ENCODE measurements around the gene C1QTNF1. TPM values are rescaled to one million over a fixed set of nuclear protein-coding genes. Genes with fewer than 3 reads are reported as not detected.

Gene C1QTNF1
- total RNA-seq, 1 experiment from 2014 or later = 18.6 TPM

DNA sequence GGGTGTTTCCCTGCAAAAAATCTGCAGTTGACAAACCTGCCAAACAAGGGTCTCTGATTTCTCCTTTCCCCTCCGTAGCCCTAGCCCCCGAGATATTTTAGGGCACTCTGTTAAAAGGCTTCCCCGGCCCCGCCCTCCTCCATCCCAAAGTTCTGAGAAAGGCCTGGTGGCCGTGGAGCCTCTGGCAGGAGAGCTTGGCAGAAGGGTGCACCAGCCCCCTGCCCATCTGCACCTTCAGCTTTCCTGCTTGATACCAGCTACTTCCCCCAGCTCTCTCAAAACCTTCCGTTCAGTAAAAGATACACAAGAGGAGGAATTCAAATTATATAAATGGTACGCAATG is 13.7 kb upstream of the C1QTNF1 start:
- Histone ChIP-seq H3K36me3 (ENCODE audit: low read depth, low read length) (peaks cover 7% of the 10 kb centered on the region), H4K20me1 (ENCODE audit: low read length) (peaks cover 18% of the 10 kb centered on the region), H3K27ac (ENCODE audit: low read length) (peak overlapping the region; percentile 72), H3K4me2 (ENCODE audit: low read length) (peak overlapping the region; percentile 99), H2AFZ (ENCODE audit: low read length) (peak overlapping the region; percentile 94), H3F3A (ENCODE audit: low read length, unreplicated experiment) (peaks cover 8% of the 10 kb centered on the region), H3K27me3 (ENCODE audit: low read length) (no peaks in the 10 kb centered on the region), H3K4me3 (ENCODE audit: low read length) (peak overlapping the region; percentile 95; the same call in 1 of the 2 replicates), H3K9me3 (ENCODE audit: low read length) (peaks cover 30% of the 10 kb centered on the region), H3K79me2 (ENCODE audit: low read length) (peaks cover 48% of the 10 kb centered on the region), H3K9ac (ENCODE audit: low read length) (peak overlapping the region; percentile 93), H3K4me1 (ENCODE audit: insufficient read depth, low read length) (peaks cover 63% of the 10 kb centered on the region), H3K9me2 (replicated peaks; ENCODE audit: low read length) (no peaks in the 10 kb centered on the region)
- ATAC-seq = no peak
- BruUV-seq (replicated peaks) = no TSS peak
- CTCF ChIA-PET = no interaction called here
- intact Hi-C loops (cut with micrococcal nuclease) = no loop called here
- POLR2A ChIA-PET (ENCODE audit: unreplicated experiment) = interaction anchor here (0.8 kb wide), 1 partner anchor 14 kb away, joined by 4 read pairs; no protein-coding TSS in a partner anchor
- DNase-seq = no peak
- no peak for TF ChIP-seq EZH2 (IDR thresholded peaks at IDR 0.05; ENCODE audit: low read length, unreplicated experiment)
- TF ChIP-seq, protein P1, sequence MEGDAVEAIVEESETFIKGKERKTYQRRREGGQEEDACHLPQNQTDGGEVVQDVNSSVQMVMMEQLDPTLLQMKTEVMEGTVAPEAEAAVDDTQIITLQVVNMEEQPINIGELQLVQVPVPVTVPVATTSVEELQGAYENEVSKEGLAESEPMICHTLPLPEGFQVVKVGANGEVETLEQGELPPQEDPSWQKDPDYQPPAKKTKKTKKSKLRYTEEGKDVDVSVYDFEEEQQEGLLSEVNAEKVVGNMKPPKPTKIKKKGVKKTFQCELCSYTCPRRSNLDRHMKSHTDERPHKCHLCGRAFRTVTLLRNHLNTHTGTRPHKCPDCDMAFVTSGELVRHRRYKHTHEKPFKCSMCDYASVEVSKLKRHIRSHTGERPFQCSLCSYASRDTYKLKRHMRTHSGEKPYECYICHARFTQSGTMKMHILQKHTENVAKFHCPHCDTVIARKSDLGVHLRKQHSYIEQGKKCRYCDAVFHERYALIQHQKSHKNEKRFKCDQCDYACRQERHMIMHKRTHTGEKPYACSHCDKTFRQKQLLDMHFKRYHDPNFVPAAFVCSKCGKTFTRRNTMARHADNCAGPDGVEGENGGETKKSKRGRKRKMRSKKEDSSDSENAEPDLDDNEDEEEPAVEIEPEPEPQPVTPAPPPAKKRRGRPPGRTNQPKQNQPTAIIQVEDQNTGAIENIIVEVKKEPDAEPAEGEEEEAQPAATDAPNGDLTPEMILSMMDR (conservative IDR thresholded peaks at IDR 0.05; ENCODE audit: low read depth, low read length) = no peak
- TF ChIP-seq EZH2phosphoT487 (IDR thresholded peaks at IDR 0.05; ENCODE audit: borderline replicate concordance, low read length) = no peak

DNA sequence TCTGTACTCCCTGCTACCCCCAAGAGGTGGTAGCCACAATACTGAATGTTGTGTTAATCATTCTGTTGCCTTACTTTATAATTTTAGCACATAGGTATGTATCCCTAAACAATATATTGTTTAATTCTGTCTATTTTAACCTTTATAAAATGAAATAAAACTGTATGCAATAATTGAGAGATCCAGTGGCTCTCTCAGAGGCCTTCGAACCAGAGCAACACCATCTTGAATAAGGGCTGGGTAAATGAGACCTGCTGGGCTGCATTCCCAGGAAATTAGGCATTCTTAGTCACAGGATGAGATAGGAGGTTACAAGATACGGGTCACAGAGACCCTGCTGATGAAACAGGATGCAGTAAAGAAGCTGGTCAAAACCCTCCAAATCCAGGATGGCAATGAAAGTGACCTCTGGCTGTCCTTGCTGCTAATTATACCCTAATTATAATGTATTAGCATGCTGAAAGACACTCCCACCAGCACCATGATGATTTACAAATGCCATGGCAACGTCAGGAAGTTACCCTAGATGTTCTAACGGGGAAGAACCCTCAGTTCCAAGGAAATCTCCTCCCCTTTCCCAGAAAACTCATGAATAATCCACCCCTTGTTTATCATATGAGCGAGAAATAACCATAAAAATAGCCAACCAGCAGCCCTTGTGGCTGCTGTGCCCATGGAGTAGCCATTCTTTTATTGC is 12.4 kb upstream of the C1QTNF1 start:
- CTCF ChIA-PET = interaction anchor here (0.5 kb wide), 1 partner anchor 97 kb away, joined by 5 read pairs; no protein-coding TSS in a partner anchor
- TF ChIP-seq, protein P1 (conservative IDR thresholded peaks at IDR 0.05; ENCODE audit: low read depth, low read length) = no peak
- TF ChIP-seq EZH2 (IDR thresholded peaks at IDR 0.05; ENCODE audit: low read length, unreplicated experiment) = no peak
- TF ChIP-seq EZH2phosphoT487 (IDR thresholded peaks at IDR 0.05; ENCODE audit: borderline replicate concordance, low read length) = no peak
- H3K27ac ChIP-seq (ENCODE audit: low read length) = peak overlapping the region; percentile 72

More for the DNA sequence above, 12.4 kb upstream of the C1QTNF1 start:
- no peaks in the 10 kb centered on the region for H3K9me2 ChIP-seq (replicated peaks; ENCODE audit: low read length)
- peak overlapping the region; percentile 19; the same call in 1 of the 2 replicates for H3K9ac ChIP-seq (ENCODE audit: low read length)
- ATAC-seq (peak; percentile 63), DNase-seq (peak; percentile 97)
- no TSS peak for BruUV-seq (replicated peaks)
- peaks cover 50% of the 10 kb centered on the region for H3K4me1 ChIP-seq (ENCODE audit: insufficient read depth, low read length)
- H3K4me3 ChIP-seq (ENCODE audit: low read length) = no peak overlapping the region
- POLR2A ChIA-PET (ENCODE audit: unreplicated experiment) = interaction anchor here (0.8 kb wide), 1 partner anchor 25 kb away, joined by 5 read pairs; no protein-coding TSS in a partner anchor
- H3K27me3 ChIP-seq (ENCODE audit: low read length) = no peaks in the 10 kb centered on the region
- H4K20me1 ChIP-seq (ENCODE audit: low read length) = peaks cover 9% of the 10 kb centered on the region; the same call in 1 of the 2 replicates
- no peaks in the 10 kb centered on the region for H3F3A ChIP-seq (ENCODE audit: low read length, unreplicated experiment)
- peaks cover 35% of the 10 kb centered on the region for H3K79me2 ChIP-seq (ENCODE audit: low read length)
- H2AFZ ChIP-seq (ENCODE audit: low read length) = 0 out of 2 replicates have a peak overlapping the region, but pooled peaks have one; percentile 3
- peaks cover 7% of the 10 kb centered on the region for H3K36me3 ChIP-seq (ENCODE audit: low read depth, low read length)
- intact Hi-C loops (cut with micrococcal nuclease) = no loop called here
- H3K9me3 ChIP-seq (ENCODE audit: low read length) = peaks cover 30% of the 10 kb centered on the region
- peak overlapping the region; percentile 9; the same call in 1 of the 2 replicates for H3K4me2 ChIP-seq (ENCODE audit: low read length)

Measured in PC-3 (cell line).